WI38 (cell line): Measurements from ENCODE around the gene GPR75.

Experiments
- H3K4me3 ChIP-seq: 2 replicates; pipeline ENCODE4 v1.5.1; 2011; ENCODE audit warnings: low read depth, mild to moderate bottlenecking, control low read depth, low read length
- TF ChIP-seq, protein P1 (sequence below): IDR thresholded peaks from 2 replicates; pipeline ENCODE4 v1.5.1; 2012; ENCODE audit warnings: low read depth, mild to moderate bottlenecking, control low read depth, low read length

The GPR75 gene

GRCh38 chr2:53874401-53874950 is 14.7 kb upstream of the GPR75 start:
- H3K4me3 ChIP-seq: no peak overlapping the region
- TF ChIP-seq, protein P1, sequence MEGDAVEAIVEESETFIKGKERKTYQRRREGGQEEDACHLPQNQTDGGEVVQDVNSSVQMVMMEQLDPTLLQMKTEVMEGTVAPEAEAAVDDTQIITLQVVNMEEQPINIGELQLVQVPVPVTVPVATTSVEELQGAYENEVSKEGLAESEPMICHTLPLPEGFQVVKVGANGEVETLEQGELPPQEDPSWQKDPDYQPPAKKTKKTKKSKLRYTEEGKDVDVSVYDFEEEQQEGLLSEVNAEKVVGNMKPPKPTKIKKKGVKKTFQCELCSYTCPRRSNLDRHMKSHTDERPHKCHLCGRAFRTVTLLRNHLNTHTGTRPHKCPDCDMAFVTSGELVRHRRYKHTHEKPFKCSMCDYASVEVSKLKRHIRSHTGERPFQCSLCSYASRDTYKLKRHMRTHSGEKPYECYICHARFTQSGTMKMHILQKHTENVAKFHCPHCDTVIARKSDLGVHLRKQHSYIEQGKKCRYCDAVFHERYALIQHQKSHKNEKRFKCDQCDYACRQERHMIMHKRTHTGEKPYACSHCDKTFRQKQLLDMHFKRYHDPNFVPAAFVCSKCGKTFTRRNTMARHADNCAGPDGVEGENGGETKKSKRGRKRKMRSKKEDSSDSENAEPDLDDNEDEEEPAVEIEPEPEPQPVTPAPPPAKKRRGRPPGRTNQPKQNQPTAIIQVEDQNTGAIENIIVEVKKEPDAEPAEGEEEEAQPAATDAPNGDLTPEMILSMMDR: no peak

DNA sequence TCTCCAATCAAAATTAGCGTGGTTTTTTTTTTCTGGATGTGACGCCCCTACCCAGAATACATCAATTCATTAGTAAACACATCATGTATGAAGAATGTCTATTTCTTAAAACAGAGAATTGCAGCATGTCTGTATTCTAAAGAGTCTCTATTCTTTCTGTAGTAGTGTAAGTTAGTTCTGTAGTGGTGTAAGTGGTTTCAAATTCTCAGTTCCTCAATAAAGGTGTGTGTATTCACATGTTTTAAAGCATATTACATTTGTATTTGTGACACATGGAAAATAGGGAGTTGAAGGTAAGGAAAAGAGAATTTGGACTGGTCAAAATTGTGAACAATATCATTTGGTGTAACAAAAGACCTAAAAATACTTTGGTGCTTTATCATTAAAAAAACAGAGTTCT is 8.0 kb upstream of the GPR75 start:
- TF ChIP-seq, protein P1: no peak

GRCh38 chr2:53867169-53867568 is 7.4 kb upstream of the GPR75 start:
- TF ChIP-seq, protein P1: no peak
- no peak overlapping the region for H3K4me3 ChIP-seq

More for the DNA sequence above, 8.0 kb upstream of the GPR75 start:
- no peak overlapping the region for H3K4me3 ChIP-seq

DNA sequence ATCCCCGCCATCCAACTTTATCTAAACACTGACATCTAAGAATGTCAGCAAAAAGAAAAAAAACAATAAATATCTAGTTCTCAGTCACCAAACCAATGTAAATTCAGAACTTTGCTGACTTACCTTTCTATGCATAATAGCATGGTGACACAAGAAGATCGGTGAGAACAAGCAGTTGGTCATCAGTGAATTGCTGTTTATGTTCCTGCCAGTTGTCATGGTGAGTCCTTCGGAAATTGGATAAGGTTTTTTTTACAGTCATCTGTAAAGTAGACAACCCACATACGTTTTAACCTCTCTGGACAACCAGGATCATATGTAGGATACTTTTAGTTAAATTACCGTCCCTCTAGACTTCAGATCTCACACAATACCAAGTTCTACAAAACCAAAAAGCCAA is 6.2 kb upstream of the GPR75 start:
- no peak overlapping the region for H3K4me3 ChIP-seq
- TF ChIP-seq, protein P1: no peak

DNA sequence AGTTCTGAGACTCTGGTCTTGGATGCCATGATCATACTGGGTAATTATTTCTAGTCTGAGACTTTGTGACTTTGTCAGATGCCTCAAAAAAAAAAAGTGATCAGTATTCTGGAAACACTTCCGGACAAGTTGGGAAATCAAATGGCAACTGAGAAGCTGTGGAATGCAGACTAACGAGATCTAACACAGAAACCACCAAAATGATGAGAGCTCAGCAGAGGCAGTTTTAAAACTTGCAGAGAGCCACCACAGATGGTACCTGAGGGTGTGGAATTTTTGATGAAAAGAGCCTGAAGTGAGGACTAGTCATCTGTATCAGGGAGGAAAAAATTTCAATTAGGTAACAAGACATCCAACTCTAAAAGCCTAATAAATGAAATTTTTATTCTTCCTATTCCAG is 5.5 kb upstream of the GPR75 start:
- TF ChIP-seq, protein P1: no peak
- H3K4me3 ChIP-seq: no peak overlapping the region

GRCh38 chr2:53863538-53864227 is 3.9 kb upstream of the GPR75 start:
- TF ChIP-seq, protein P1: no peak
- H3K4me3 ChIP-seq: no peak overlapping the region

DNA sequence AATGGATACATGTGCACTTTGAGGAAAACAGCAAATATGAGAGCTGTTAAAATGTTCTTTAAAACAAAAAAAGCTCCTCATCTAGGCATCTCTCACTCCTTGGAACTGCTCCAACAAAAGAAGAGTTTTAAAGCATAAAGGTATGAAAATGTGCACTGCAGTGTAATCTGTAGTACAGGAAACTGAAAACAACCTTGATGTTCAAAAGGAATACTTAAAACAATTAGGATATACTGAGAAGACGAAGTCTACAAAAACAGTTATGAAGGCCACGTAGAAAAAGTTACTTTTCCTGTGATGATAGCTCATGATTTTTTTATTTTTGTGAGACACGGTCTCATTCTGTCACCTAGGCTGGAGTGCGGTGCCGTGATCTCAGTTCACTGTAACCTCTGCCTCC is 2.1 kb upstream of the GPR75 start:
- TF ChIP-seq, protein P1: no peak
- H3K4me3 ChIP-seq: no peak overlapping the region
